Spleen (tissue), 11 donors: ENCODE data around the gene PIGQ. TPM values are rescaled to one million over a fixed set of nuclear protein-coding genes. Genes with fewer than 3 reads are reported as not detected.

Experiments used
- DNase-seq: peaks from one replicate; pipeline ENCODE4 v3.0.0-alpha.2; 2020
- H3K27ac ChIP-seq, 8 donors: fragments of 200-600 bp; sonication (generic) in 7 of 8; 1 replicate in 4 of 8; 2 replicates in 4 of 8; pipeline versions ENCODE4 v1.5.0 to v1.8.0; 2016 to 2021; ENCODE audit warnings: inconsistent platforms in 4 of 8, mild to moderate bottlenecking in 4 of 8, moderate library complexity in 1 of 8
- H3K27me3 ChIP-seq, 7 donors: fragments of 200-600 bp; sonication (generic) in 6 of 7; replicated peaks in 1 of 7; 1 replicate in 4 of 7; 2 replicates in 3 of 7; pipeline versions ENCODE4 v1.5.0 to v1.8.0; 2016 to 2021; ENCODE audit warnings: inconsistent platforms in 3 of 7, mild to moderate bottlenecking in 1 of 7
- H3K36me3 ChIP-seq, 6 donors: fragments of 200-600 bp; sonication (generic) in 5 of 6; 1 replicate in 4 of 6; 2 replicates in 2 of 6; pipeline versions ENCODE4 v1.5.0 to v1.8.0; 2016 to 2021; ENCODE audit warnings: inconsistent platforms in 2 of 6
- H3K4me1 ChIP-seq, 6 donors: fragments of 200-600 bp; sonication (generic) in 5 of 6; 1 replicate in 3 of 6; 2 replicates in 3 of 6; pipeline versions ENCODE4 v1.5.0 to v1.8.0; 2016 to 2021; ENCODE audit warnings: inconsistent platforms in 3 of 6
- H3K4me3 ChIP-seq, 8 donors: fragments of 200-600 bp; sonication (generic) in 7 of 8; 1 replicate in 4 of 8; 2 replicates in 4 of 8; pipeline versions ENCODE4 v1.5.0 to v1.8.0; 2016 to 2021; ENCODE audit warnings: inconsistent platforms in 4 of 8, mild to moderate bottlenecking in 4 of 8, moderate library complexity in 2 of 8
- H3K9me3 ChIP-seq, 8 donors: fragments of 200-600 bp; sonication (generic) in 7 of 8; 1 replicate in 4 of 8; 2 replicates in 4 of 8; pipeline versions ENCODE4 v1.5.0 to v1.8.0; 2016 to 2021; ENCODE audit warnings: inconsistent platforms in 4 of 8
- CTCF ChIP-seq, 11 experiments: fragments of 200-600 bp in 7 of 11; fragments of 450-650 bp in 4 of 11; sonication (generic) in 4 of 11; IDR thresholded peaks in 8 of 11; conservative IDR thresholded peaks in 3 of 11; 1 replicate in 7 of 11; 2 replicates in 4 of 11; pipeline versions ENCODE4 v1.4.0 to v1.8.0; 2016 to 2021; ENCODE audit warnings: antibody characterized with exemption in 11 of 11, inconsistent platforms in 4 of 11, mild to moderate bottlenecking in 1 of 11
- POLR2A ChIP-seq, 3 donors: fragments of 450-650 bp; IDR thresholded peaks; one replicate each; pipeline ENCODE4 v1.5.1; 2017; ENCODE audit warnings: antibody characterized with exemption in 3 of 3, mild to moderate bottlenecking in 1 of 3
- POLR2AphosphoS5 ChIP-seq, 3 donors: sonication (generic); formaldehyde crosslinking; IDR thresholded peaks; one replicate each; pipeline ENCODE4 v1.5.1; 2017; ENCODE audit warnings: antibody characterized with exemption in 3 of 3
- WGBS, 5 donors: extraction: QIAGEN DNeasy Blood & Tissue Kit in 3 of 5; methylation state at CpG; one replicate each; pipeline versions ENCODE4 v1.1.5 to v1.1.7; 2013 to 2018; 5-methylcytosine and 5-hydroxymethylcytosine counted together
- intact Hi-C: fragments of 100-400 bp; cut with DNase I; formaldehyde crosslinking; loops from one replicate; pipeline ENCODE4 v1.15.0; 2023; ENCODE audit warnings: low total_unique reads
- polyA plus RNA-seq, 3 donors: library from polyadenylated mRNA; stranded (reverse); fragments of 200-250 nt; gene quantifications; one replicate each; pipeline ENCODE4 v1.2.1, GENCODE V29; 2013
- total RNA-seq, 7 donors: library from RNA; depleted of rRNA in 3 of 7; stranded (reverse); fragments of >200 nt in 3 of 7; fragmentation: NEBNext Ultra II Directional in 4 of 7; extraction: Animal tissue kit (Norgen Biotek cat#: 25700) in 4 of 7; gene quantifications; one replicate each; pipeline versions ENCODE4 v1.1.0 to v1.2.1, GENCODE V29; 2016 to 2021
- donor health status: healthy with polysubstance abuse.
- donor health status: DM: no; HTN: no; CAD: no; lungs with moderate emphysema.
- donor health status: DM: no; HTN: no; CAD: no.
- donor health status: Bipolar disorder and iron deficiency.
- donor health status: healthy.
- donor health status: DM: no; HTN: no; CAD: no.
- donor health status: DM: yes; HTN: yes; CAD: no.

The PIGQ gene
- total and polyA plus RNA-seq, 10 donors: 20.7 to 70.5 (median 39.8) TPM

- H3K36me3 ChIP-seq: peaks cover 0 to 82% (median 34%) of the 10 kb centered on the region in 6 donors
- TF ChIP-seq POLR2AphosphoS5 (IDR thresholded peaks at IDR 0.05) (no peak), POLR2A (IDR thresholded peaks at IDR 0.05) (no peak), CTCF (IDR thresholded peaks at IDR 0.05 in 8 of 11, conservative IDR thresholded peaks at IDR 0.05 in 3 of 11) (no peak)
- no peaks in the 10 kb centered on the region for H3K27me3 ChIP-seq
- no peak overlapping the region for H3K27ac ChIP-seq
- H3K9me3 ChIP-seq: no peaks in the 10 kb centered on the region
- intact Hi-C loops: no loop called here
- WGBS, 5 donors: 82 to 96% (median 90%) methylated on average over 18 to 39 of the region's 39 CpGs
- no peak for DNase-seq
- peaks cover 4 to 50% (median 20%) of the 10 kb centered on the region in 6 donors for H3K4me1 ChIP-seq
- no peak overlapping the region for H3K4me3 ChIP-seq
Observed at GRCh38 chr16:535446-536405, 34.0 kb upstream of the PIGQ start.

- Histone ChIP-seq H3K9me3 (no peaks in the 10 kb centered on the region), H3K27ac (no peak overlapping the region), H3K4me1 (peaks cover 0 to 40% (median 14%) of the 10 kb centered on the region in 6 donors), H3K27me3 (no peaks in the 10 kb centered on the region), H3K36me3 (peaks cover 0 to 86% (median 36%) of the 10 kb centered on the region in 6 donors), H3K4me3 (no peak overlapping the region)
- TF ChIP-seq POLR2A (IDR thresholded peaks at IDR 0.05) (no peak), CTCF (IDR thresholded peaks at IDR 0.05 in 8 of 11, conservative IDR thresholded peaks at IDR 0.05 in 3 of 11) (no peak), POLR2AphosphoS5 (IDR thresholded peaks at IDR 0.05) (no peak)
- 92 to 96% (median 94%) methylated on average over 8 to 17 of the region's 17 CpGs; no CpG with 5 or more reads in 1 of the 5 donors for WGBS, 5 donors
- intact Hi-C loops: no loop called here
- DNase-seq: no peak
Observed at GRCh38 chr16:536746-537145, 33.0 kb upstream of the PIGQ start.

- intact Hi-C loops: no loop called here
- no peaks in the 10 kb centered on the region for H3K9me3 ChIP-seq
- H3K27ac ChIP-seq: no peak overlapping the region
- H3K4me3 ChIP-seq: no peak overlapping the region
- 93 to 95% (median 94%) methylated on average over 50 to 60 of the region's 60 CpGs for WGBS, 5 donors
- H3K4me1 ChIP-seq: peaks cover 0 to 35% (median 14%) of the 10 kb centered on the region in 6 donors
- H3K36me3 ChIP-seq: peaks cover 0 to 94% (median 36%) of the 10 kb centered on the region in 6 donors
- no peaks in the 10 kb centered on the region for H3K27me3 ChIP-seq
- no peak for DNase-seq
- no peak for TF ChIP-seq CTCF (IDR thresholded peaks at IDR 0.05 in 8 of 11, conservative IDR thresholded peaks at IDR 0.05 in 3 of 11)
- TF ChIP-seq POLR2A (IDR thresholded peaks at IDR 0.05): no peak
- TF ChIP-seq POLR2AphosphoS5 (IDR thresholded peaks at IDR 0.05): no peak
Observed at GRCh38 chr16:537415-538335, 32.1 kb upstream of the PIGQ start.
